Testis (tissue), 3 donors: ENCODE results near the gene MGLL. TPM values are rescaled to one million over a fixed set of nuclear protein-coding genes. Genes with fewer than 3 reads are reported as not detected.

Experiments used
- DNase-seq: peaks from one replicate; pipeline ENCODE4 v3.0.0-alpha.2; 2019
- H3K27ac ChIP-seq, 2 donors: fragments of 200-600 bp; sonication (generic); one replicate each; pipeline ENCODE4 v1.5.1; 2019
- H3K27me3 ChIP-seq: fragments of 200-600 bp; sonication (generic); one replicate; pipeline ENCODE4 v1.5.1; 2019
- H3K36me3 ChIP-seq: fragments of 200-600 bp; sonication (generic); one replicate; pipeline ENCODE4 v1.5.1; 2017; ENCODE audit warnings: low read depth; ENCODE audit errors: missing control alignments
- H3K4me1 ChIP-seq: fragments of 200-600 bp; sonication (generic); one replicate; pipeline ENCODE4 v1.5.1; 2019
- H3K4me3 ChIP-seq, 2 donors: fragments of 200-600 bp; sonication (generic); one replicate each; pipeline ENCODE4 v1.5.1; 2017 to 2019
- H3K9me3 ChIP-seq: fragments of 200-600 bp; sonication (generic); one replicate; pipeline ENCODE4 v1.5.1; 2017
- CTCF ChIP-seq, 3 experiments: fragments of 450-650 bp in 2 of 3; fragments of 200-600 bp in 1 of 3; sonication (generic) in 1 of 3; IDR thresholded peaks; one replicate each; pipeline ENCODE4 v1.5.1; 2016 to 2019; ENCODE audit warnings: antibody characterized with exemption in 3 of 3, mild to moderate bottlenecking in 2 of 3, moderate library complexity in 1 of 3
- POLR2A ChIP-seq: fragments of 450-650 bp; IDR thresholded peaks from one replicate; pipeline ENCODE4 v1.6.1; 2017; ENCODE audit warnings: antibody characterized with exemption, mild to moderate bottlenecking, moderate library complexity
- WGBS, 2 donors: methylation state at CpG; one replicate each; pipeline ENCODE4 v1.1.5; 2018; 5-methylcytosine and 5-hydroxymethylcytosine counted together
- intact Hi-C: fragments of 100-400 bp; cut with DNase I; formaldehyde crosslinking; loops from one replicate; pipeline ENCODE4 v1.15.1; 2023; ENCODE audit warnings: low total_unique reads
- polyA plus RNA-seq: library from polyadenylated mRNA; stranded (reverse); fragments of 350-450 nt; fragmentation: Illumina TruSeq; extraction: RNeasy Lipid Tissue Mini Kit (QIAGEN cat#74804); gene quantifications from one replicate; pipeline ENCODE4 v1.2.3, GENCODE V29; 2014; ENCODE audit warnings: low read depth, low replicate concordance; ENCODE audit not compliant: insufficient read depth
- total RNA-seq, 2 donors: library from RNA; depleted of rRNA; stranded (reverse); fragments of >200 nt; gene quantifications; one replicate each; pipeline ENCODE4 v1.2.3, GENCODE V29; 2016

Gene MGLL
- total and polyA plus RNA-seq, 3 donors from 2014 or later: 18.3 to 26.0 (median 19.2) TPM

DNA sequence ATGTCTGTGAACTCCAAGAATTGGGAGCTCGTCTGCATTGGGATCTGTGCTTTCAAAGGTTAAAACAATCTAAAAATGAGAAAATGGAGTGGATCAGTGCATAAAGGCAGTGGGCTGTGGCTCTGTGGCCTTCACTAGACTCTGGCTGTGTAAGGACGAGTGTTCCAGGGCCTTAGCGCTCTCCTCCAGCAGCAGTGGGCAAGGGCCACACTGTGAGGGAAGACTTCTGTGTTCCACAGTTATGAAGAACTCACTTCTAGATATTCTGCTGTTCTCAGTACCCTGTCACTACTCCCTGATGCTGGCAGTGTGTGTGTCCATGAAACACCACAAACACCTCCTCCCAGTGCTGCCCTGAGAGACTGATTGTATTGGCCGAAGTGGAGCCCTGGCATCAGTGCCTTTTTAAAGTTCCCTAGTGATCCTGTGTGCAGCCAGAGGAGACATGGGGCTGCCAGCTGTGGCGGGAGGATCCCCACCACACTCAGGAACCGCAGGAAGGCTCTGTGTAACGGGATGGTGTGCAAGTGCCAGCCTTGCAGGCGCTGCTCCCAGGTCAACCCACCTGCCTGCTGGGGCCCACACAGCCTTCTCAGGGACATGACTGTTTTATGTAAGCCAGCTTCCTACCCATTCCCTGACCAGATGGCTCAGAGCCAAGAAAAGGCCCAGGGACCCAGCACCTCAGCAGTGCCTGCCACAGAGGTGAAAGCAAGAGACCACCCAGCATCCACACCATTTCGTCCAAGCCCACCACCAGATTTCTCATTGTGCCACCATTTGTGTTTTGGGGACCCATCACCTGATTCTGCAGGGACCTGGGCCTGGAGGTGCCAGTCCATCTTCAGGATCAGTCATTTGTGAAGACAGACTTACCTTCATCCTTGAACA, 109.2 kb downstream of the MGLL start:
- no peak for TF ChIP-seq CTCF (IDR thresholded peaks at IDR 0.05)
- no peak for TF ChIP-seq POLR2A
- Histone ChIP-seq H3K4me1 (peaks cover 20% of the 10 kb centered on the region), H3K9me3 (no peaks in the 10 kb centered on the region), H3K4me3 (no peak overlapping the region), H3K27ac (no peak overlapping the region), H3K27me3 (no peaks in the 10 kb centered on the region), H3K36me3 (no peaks in the 10 kb centered on the region)
- intact Hi-C loops: no loop called here
- WGBS, 2 donors: 68 to 74% methylated on average over 4 to 9 of the region's 9 CpGs
- no peak for DNase-seq

DNA sequence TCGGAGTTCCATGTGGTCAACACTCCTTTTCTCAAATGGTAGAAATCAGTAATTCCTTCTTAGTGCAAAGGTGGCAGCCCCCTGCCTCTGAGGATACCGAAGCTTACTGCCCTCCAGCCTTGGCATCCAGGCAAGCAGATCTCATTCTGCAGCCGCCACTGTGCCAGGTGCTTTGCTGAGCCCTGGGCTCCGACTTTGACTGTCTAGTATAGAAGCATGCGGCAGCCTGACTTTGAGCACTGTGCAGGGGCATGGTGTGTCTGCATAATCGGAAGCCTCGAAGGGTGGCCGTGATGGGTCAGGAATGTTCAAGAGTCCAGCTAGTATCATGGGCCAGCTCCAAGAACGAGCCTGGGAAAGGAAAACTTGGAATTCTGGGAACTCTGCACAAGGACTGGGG, 109.9 kb downstream of the MGLL start:
- TF ChIP-seq CTCF (IDR thresholded peaks at IDR 0.05) (no peak), POLR2A (no peak)
- intact Hi-C loops: no loop called here
- no peak for DNase-seq
- H3K36me3 ChIP-seq: no peaks in the 10 kb centered on the region
- peaks cover 26% of the 10 kb centered on the region for H3K4me1 ChIP-seq
- H3K4me3 ChIP-seq: no peak overlapping the region
- 71 to 78% methylated on average over 9 of the region's 9 CpGs for WGBS, 2 donors
- H3K9me3 ChIP-seq: no peaks in the 10 kb centered on the region
- no peak overlapping the region for H3K27ac ChIP-seq
- no peaks in the 10 kb centered on the region for H3K27me3 ChIP-seq

- intact Hi-C loops: no loop called here
- Histone ChIP-seq H3K36me3 (no peaks in the 10 kb centered on the region), H3K4me3 (no peak overlapping the region), H3K9me3 (no peaks in the 10 kb centered on the region), H3K4me1 (peaks cover 26% of the 10 kb centered on the region), H3K27ac (no peak overlapping the region), H3K27me3 (no peaks in the 10 kb centered on the region)
- no peak for DNase-seq
- TF ChIP-seq CTCF (IDR thresholded peaks at IDR 0.05) (no peak), POLR2A (no peak)
- 92 to 94% methylated on average over 7 to 14 of the region's 14 CpGs for WGBS, 2 donors
Measured at GRCh38 chr3:127711896-127712295, 110.4 kb downstream of the MGLL start.

DNA sequence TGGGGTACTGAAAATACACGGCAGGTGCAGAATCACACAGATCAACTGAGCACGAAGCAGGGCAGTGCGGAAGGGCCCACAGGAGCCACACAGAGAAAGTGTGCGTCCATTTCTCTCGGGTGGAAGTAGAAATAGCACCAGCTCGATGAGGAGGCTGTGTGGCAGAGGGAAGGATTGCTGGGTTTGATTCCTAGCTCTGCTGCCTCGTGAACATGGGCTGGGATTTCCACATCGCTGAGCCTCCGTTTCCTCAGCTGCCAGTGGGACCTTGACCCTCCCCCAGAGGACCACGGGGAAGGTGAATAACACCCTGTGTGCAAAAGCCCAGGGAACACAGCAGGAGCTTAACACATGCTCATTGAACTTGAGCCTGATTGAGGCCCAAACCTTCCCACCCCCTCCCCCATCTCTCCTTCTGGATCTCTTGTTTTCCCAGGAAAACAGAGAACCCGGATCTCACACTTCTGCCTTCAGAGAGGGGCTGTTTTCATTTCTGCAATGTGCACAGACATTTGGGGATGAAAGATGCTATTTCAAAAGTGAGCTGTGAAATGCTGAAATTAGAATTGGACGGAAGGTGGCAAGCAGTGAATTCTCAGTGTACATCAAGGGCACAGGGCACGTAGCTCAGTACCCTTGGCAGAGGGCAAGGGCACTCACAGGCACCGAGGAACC, 111.2 kb downstream of the MGLL start:
- H3K27me3 ChIP-seq: no peaks in the 10 kb centered on the region
- H3K4me3 ChIP-seq: no peak overlapping the region
- no peak overlapping the region for H3K27ac ChIP-seq
- TF ChIP-seq CTCF (IDR thresholded peaks at IDR 0.05): no peak
- no peak for TF ChIP-seq POLR2A
- no peaks in the 10 kb centered on the region for H3K36me3 ChIP-seq
- no peaks in the 10 kb centered on the region for H3K9me3 ChIP-seq
- DNase-seq: no peak
- peaks cover 26% of the 10 kb centered on the region for H3K4me1 ChIP-seq
- intact Hi-C loops: no loop called here
- 74 to 85% methylated on average over 14 of the region's 14 CpGs for WGBS, 2 donors
